ENCODE measurements around the gene ANKRD33B.

GRCh38 chr5:10576790-10577189 lies 12.9 kb downstream of the ANKRD33B start:
- TF ChIP-seq CTCF (optimal IDR thresholded peaks at IDR 0.05 in 1 of 3, IDR thresholded peaks at IDR 0.05 in 1 of 3, conservative IDR thresholded peaks at IDR 0.05 in 1 of 3; ENCODE audit: extremely low read depth in 1 of 3, insufficient read depth in 2 of 3, low read length in 3 of 3) (no peak), EZH2 (IDR thresholded peaks at IDR 0.05; ENCODE audit: low read length) (no peak)

Data from keratinocyte (primary cell).